Non-pigmented ciliary epithelial cell (primary cell): ENCODE data around the gene WASF1.

Source experiments
- DNase-seq: peaks from one replicate; pipeline ENCODE4 v3.0.0-alpha.2; 2010; ENCODE audit warnings: low read depth

Gene WASF1

GRCh38 chr6:110179406-110180227 is at the start of gene WASF1:
TSS of gene WASF1 (minus strand) at chr6:110179670. CDS start at chr6:110127601, 52,069 bp downstream.
- DNase-seq: peak; percentile 95

GRCh38 chr6:110226261-110226660 is 46.8 kb upstream of the WASF1 start:
- no peak for DNase-seq

DNA sequence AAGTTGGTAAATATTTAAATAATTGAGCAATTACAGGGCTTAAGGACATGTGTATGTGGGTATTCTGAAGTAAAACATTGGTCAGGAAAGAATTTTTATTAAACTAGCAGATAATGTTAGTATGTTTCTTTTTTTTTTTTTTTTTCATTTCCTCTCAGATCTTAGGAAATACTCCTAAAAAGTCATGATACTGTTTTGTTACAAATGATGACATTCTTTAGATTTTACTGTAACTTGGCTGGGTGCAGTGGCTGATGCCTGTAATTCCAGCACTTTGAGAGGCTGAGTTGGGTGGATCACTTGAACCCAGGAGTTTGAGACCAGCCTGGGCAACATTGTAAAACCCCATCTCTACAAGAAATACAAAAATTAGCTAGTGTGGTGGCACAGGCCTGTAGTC is 42.3 kb upstream of the WASF1 start:
- DNase-seq: no peak

- no peak for DNase-seq
Observed at GRCh38 chr6:110217266-110217665, 37.8 kb upstream of the WASF1 start.

DNA sequence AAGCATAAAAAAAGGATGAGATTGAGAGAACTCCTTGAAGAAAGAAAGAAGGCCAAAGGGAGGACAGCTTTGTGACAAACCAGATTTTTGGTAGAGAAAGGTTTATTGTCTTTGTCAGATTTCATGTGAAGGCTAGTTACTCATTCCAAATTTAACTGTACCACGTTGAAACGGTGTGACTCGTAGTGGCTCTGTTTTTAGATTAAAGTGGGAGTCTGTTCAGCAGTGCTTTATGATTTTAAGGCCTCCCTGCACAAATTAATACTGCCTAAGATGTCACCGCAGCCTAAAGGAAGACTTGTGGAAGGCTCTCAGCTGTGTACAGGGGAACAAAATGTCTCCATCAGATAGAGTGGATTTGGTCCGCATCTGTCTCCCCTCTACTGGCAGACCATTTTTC is 36.7 kb upstream of the WASF1 start:
- DNase-seq: no peak

DNA sequence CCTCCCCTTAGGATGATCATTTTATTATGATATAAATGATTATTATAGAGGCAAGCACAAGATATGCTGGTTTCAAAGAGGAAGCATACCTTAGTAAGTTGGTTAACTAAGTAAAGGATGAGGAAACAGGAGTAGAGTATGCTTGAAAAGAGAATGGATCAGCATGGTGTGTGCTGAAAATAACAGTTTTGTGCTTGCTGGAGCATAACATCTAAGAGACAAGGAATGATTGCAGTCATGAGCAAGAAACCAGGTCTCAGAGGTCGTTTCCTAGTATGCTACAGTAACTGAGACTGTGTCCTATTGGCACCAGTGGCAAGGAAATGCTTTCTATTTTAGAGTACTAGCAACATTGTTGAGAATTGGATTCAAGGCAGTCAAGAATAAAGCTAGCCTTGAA is 34.9 kb upstream of the WASF1 start:
- DNase-seq: no peak

- DNase-seq: no peak
Observed at GRCh38 chr6:110211753-110212152, 32.3 kb upstream of the WASF1 start.

DNA sequence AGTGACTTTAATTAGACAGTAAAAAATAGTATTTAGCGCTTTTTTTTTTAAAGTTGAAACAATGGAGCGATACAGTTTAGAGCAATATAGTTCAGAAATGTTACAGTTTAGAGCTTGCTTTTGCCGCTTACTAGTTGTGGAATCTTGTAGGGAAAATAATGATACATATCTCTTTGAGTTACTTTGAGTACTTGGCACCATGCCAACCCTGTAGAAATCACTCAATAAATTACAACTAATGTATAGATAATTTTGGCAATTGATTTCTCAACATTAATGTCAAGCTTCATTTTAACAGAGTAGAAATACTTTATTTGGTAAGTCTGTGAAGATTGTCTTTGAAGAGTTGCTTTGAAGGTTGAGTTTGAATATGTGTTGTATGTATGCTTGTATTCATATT is 28.2 kb upstream of the WASF1 start:
- DNase-seq: no peak

DNA sequence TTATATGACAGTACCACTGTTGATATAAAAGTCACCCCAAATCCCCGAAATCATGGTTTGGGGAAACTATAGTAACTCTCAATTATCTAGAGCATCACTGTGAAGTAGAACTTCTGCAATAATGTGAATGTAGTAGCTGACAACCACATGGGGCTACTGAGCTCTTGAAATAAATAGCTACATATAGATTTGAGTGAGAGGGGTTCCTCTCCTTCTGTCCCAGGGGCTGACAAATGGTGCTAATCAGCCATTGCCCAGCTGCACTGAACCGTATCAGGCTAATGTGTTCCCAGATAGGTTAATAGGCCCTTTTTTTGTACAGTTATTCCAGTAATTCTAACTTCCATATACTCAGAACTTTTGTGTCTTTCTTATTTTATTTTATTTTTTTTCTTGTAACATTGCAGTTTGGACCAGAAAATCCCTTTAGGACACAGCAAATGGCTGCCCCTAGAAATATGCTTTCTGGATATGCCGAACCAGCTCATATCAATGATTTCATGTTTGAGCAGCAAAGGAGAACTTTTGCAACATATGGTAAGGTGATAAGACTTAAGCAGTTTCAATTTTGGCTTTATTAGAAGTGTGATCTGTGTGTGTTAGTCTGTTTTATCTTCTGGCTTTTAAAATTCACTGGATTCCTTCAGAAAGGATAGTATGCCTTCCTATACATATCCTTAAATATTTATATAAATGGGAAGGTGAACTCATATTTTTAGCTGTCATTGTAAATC is 21.8 kb upstream of the WASF1 start:
- DNase-seq: no peak

DNA sequence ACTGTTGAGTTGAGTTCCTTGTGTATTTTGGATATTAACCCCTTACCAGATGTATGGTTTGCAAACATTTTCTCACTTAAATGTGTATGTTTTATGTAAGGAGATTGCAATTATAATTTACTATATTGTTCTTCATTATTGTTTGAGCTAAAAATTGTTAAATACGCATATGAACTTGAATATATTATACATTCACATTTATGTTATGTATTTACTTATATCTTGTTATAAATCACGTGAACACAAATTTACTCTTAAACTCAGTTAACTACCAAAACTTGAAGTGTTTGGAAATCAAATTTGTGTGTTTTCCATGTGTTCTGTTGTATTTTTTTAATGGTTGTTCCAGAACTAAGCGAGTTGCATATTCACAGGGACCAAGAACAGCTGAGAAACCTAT is 19.1 kb upstream of the WASF1 start:
- DNase-seq: no peak

- DNase-seq: no peak
Observed at GRCh38 chr6:110196874-110197273, 17.4 kb upstream of the WASF1 start.

- DNase-seq: no peak
Observed at GRCh38 chr6:110195639-110196038, 16.2 kb upstream of the WASF1 start.

DNA sequence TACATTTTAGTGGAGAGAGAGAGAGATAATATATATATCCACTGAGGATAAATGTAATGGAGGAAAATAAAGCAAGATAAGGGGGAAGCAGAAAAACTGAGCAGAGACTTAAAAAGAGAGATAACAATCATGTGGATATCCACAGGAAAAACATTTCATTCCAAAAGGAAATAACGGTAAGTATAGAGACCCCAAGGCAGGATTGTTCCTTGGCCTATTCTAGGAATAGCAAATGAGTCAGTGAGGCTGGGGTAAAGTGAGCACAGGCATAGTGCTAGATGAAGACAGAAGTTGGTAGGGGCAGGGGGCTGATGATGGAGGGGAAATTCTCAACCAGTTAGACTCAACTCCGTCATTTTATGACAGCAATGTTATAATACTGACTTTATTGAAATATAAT is 12.0 kb upstream of the WASF1 start:
- DNase-seq: no peak

GRCh38 chr6:110190726-110191125 is 11.3 kb upstream of the WASF1 start:
- no peak for DNase-seq

- no peak for DNase-seq
Observed at GRCh38 chr6:110188791-110189190, 9.3 kb upstream of the WASF1 start.

GRCh38 chr6:110185879-110186278 is 6.4 kb upstream of the WASF1 start:
- no peak for DNase-seq

DNA sequence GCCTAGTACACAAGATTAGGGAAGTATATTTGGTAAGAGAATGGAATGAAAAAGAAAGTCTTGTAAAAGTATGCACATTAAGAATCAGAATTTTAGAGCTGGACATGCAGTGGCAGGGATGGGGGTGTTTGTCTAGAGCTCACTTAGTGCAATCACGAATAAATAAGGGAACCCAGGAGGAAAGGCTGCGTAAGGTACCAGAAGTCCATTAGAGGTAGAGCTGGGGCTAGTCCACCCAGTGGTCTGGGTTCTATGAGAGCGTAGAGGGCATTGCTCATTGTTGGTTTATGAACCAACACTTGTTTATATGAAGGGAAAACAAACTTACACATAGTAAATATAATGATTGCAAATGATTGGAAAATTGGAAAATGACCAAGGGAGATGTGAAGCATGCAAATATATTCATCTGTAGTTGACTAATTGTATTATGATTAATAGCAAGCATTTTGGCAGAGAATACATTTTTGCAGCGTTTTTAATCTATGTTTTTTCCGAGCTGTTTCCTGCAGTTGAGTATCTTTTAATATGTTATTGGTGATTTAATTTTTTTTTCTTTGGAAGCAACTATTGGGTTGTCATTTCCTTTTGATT is 3.9 kb upstream of the WASF1 start:
- DNase-seq: no peak

- DNase-seq: no peak
Observed at GRCh38 chr6:110181131-110182030, 1.9 kb upstream of the WASF1 start.

DNA sequence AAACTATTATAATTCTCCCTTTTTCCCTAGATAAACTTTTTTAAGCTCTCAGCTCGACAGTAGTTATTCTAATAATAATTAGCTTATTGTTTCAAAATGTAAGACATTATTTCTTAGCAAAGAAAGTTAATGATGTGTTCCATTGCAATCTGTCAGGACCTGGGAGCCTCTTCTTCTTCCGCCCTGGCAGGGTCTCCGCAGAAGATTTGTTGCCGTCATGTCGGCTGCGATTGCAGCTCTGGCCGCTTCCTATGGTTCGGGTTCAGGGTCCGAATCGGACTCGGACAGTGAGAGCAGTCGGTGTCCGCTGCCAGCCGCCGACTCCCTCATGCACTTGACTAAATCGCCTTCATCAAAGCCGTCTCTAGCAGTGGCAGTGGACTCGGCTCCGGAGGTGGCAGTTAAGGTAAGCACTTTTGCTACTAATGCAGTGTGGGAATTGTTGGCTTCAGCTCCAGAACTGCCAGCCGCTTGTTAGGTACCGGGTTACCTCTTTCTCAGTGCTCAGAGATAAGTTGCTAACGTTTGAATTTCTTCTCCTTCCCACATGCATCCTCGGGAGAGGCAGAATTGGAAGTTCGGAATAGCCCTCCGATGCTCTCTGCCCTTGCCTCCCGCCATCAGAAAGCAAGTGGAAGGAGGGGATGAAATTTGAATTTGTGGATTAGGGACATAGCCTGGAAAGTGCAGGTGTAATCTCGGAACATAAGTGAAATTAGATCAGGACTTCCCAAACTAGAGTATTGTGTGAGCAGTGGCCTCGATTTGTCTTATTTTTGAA is 948 bp upstream of the WASF1 start, which contains the start of gene CDC40:
Gene CDC40, plus strand, starts transcription at position 200 of the 781 bp plus-strand sequence. Its CDS starts 18 bp downstream, at position 218.
- DNase-seq: no peak

DNA sequence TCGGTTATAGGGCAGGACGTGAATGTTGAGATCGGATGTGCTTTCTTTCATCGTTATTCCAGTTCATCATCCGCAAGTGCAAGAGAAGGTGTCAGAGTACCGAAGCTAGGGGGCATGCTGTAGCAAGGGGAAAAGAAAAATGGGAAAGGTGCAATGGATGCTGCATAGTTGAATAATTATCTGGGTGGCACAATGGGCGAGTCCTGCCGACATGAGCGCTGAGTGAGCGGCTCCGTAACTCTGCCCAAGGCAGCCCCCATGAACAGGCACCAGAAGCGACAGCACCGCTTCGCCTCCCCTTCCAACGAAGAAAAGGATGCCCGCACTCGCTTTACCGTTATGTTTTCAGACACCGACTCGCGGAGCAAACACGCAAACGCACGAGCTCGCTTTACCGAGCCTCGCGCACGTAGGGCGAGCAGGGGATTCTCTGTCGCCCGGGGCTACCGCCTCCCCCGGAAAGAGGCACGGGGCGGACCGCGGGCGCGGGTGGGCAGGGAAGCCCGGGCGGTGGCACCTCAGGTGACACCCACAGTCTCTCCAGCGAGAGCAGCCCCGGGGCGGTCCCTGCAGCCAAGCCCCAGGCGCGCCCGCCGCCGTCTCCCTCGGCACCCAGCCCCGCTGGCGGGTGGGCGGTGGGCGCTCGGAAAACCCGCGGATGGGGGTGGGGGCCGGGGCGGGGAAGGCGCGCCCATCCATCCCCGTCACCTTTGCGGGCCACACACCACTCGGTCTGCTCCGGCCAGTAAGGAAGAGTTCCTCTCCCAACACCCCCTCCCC is 654 bp downstream of the WASF1 start:
- DNase-seq: no peak
